Mesenteric fat pad (tissue), 1 donor: Measurements from ENCODE around the gene NR3C1. TPM values are rescaled to one million over a fixed set of nuclear protein-coding genes. Genes with fewer than 3 reads are reported as not detected.

Source experiments
- DNase-seq: peaks from one replicate; pipeline ENCODE4 v3.0.0-alpha.2; 2020; ENCODE audit warnings: low spot score
- total RNA-seq: library from RNA; stranded (reverse); fragmentation: NEBNext Ultra II Directional; extraction: Animal tissue kit (Norgen Biotek cat#: 25700); gene quantifications from one replicate; pipeline ENCODE4 v1.2.1, GENCODE V29; 2021
- donor health status: DM: yes; HTN: yes; CAD: no.

NR3C1 gene
- total RNA-seq, 1 donor from 2014 or later = 116 TPM

DNA sequence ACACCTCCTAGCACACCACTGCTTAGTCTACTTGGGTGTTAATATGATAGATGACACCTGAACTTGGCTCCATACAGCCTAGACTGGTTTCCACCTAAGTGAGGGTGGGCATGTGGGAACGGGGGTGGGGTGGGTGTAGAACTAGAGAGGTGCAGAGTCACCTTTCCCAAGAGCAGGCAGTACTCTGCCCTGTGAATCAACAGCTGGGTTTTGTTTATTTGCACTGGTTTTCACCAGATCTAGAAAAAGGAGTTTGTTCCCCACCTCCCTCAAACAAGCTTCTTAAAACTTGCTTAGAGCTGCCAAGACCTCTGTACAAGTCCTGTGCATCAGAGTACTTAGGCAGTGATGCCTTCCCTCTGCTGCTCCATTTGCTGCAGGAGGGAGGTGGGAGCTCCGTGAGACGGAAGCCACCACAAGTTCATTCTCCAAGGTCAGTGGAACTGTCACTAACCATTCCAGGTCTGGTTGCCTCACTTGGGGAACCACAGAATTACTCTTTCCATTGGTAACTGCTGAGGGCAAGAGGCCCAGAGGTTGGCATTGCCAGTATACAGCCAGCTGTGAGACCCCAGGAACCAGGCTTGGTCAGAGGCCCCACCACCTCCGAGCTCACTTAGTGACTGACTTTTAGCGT is 163.5 kb downstream of the NR3C1 start:
- DNase-seq = no peak

DNA sequence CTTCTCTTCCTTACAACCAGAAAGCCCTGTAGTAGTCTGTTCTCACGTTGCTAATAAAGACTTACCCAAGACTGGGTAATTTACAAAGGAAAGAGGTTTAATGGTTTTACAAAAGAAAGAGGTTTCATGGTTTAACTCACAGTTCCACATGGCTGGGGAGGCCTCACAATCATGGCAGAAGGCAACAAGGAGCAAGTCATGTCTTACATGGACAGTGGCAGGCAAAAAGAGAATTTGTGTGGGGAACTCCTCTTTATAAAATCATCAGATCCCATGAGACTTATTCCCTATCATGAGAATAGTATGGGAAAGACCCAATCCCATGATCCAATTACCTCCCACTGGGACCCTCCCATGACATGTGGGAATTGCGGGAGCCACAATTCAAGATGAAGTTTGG is 164.9 kb downstream of the NR3C1 start:
- no peak for DNase-seq

DNA sequence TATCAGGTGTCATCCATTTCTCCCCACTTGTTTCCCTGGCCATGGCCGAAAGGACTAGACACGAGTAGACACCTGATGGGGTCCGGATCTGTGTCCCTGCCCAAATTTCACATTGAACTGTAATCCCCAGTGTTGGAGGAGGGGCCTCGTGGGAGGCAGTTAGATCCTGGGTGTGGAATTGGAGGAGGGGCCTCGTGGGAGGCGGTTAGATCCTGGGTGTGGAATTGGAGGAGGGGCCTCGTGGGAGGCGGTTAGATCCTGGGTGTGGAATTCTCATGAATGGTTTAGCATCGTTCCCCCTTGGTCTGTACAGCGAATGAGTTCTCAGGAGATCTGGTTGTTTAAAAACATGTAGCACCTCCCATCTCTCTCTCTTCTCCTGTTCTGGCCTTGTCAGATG is 165.8 kb downstream of the NR3C1 start:
- DNase-seq = no peak

DNA sequence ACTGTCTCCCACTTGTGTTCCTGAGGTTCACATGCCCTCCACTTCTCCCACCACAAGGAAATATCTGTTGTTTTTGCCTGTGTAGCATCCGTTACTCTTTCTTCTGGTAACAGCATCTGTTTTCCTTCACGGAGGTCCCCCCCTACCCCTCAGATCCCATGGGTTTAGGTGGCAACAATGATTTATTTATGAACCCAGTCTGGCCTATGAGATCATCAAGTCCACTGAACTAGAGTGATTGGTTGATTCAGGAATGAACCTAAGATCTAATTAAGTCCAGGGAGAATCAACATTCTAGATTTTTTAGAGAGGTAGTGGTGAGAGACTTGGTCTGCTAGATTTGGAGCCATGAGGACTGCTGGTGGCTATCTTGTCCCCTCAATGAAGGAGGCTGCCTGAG is 166.8 kb downstream of the NR3C1 start:
- DNase-seq = no peak

DNA sequence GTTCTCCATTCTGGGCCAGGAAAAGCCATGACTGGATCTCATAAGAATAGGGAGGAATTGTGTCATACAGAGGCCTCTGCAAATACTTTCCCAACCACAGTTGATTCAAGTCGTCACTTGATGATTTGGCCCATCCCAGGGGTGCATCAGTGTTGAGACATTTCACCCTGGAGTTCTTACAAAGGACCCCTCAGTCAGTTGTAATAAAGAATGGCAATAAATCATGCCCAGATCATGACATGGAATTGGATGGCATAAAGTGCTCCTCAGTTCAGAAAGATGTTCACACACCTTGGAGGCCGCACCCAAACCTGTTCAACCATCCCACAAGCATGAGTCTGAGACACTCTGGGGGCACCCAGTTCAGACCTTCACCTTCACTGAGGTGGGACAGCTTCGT is 168.1 kb downstream of the NR3C1 start:
- no peak for DNase-seq

DNA sequence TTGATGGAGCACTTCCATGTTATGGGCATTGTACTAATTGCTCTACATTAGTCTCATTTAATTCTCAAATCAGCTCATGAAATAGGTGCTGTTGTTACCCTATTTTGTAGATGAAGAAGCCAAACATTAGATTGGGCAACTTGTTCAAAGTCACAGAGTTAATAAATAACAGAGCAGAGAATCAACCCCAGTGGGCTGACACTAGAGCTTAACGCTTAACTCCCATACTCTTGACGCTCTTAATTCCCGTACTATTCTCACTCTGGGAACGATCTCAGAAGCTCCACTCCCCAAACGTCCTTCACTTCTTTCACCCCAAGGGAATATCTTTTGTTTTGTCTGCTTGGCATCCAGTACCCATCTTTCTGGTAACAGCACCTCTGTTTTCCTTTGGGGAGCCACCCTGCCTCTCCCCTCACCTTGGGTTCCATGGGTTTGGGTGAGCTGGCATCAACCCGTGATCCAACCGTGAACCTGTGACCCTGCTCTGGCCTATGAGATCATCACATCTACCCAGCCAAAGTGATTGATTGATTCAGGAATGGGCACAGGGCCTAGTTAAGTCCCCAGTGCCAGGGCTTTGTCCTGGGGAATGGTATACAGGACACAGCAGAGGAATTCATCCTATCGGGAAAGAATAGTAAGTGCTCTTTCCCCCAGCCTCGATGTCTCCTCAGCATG is 169.2 kb downstream of the NR3C1 start:
- no peak for DNase-seq

DNA sequence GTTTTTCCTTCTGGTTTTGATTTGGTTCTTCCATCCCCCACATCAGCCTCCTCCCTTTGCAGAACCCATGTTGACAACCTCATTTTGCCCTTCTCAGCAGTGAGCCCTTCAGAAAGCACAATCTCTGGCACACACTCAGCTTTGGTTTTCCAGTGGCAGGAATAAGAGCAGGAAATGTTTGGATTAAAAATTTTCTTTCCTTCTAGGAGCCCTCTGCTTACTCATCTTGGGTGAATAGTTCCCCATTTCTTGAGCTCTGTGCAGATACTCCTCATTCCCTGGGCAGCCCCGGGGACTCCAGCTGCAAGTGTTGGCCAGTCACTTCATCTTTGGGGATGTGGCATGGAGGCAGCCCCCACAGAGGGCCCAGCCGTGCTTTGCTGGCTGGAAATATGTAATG is 170.5 kb downstream of the NR3C1 start:
- DNase-seq = no peak

DNA sequence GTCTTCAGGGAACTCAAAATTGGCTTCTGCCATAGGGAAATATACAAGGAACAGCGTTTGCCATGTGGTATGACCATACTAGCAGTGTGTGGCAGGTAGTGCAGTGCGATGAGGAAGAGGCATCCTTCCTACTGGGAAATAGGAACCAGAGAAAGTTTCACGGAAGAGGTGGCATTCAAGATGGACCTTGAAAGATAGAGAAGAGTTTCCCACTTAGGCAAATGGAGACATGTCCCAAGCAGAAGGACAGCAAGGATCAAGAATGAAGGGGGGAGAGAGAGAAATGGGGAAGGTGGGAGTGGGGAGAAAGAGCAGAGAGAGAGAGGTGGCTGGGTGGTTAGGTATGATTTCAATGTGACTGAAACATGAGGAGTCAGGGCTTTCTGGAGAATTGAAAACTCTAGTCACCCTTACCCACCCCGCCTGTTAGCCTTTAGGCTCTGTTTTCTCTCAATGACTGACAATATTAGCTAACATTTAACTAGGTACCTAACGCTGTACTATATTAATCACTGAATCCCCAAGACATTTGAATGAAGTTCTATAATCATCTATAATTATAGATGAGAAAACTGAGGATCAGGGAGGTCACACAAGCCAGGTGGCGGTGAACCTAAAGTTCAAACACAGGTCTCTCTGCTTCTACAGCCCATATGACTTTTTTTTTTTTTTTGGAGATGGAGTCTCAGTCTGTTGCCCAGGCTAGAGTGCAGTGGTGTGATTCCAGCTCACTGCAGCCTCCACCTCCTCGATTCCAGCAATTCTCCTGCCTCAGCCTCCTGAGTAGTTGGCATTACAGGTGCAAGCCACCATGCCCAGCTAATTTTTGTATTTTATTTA is 171.3 kb downstream of the NR3C1 start:
- no peak for DNase-seq

DNA sequence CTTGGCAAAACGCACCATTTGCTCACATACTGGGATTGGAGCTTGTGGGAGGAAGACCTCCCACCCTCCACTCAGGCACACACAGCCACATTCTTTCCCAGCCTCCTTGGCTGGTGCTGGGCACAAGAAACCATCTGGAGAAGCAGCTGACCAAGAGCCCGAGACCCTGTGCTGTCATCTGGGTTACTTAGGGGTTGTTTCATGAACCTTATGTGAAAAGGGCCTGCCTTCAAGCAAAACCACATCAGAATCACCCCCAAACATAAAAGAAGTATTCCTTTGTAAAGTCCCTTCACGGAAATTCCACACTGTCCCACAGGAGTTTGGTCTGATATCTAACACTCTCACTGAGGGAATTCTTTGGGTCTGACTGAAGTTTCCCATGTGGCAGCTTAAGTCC is 172.1 kb downstream of the NR3C1 start:
- DNase-seq = no peak

DNA sequence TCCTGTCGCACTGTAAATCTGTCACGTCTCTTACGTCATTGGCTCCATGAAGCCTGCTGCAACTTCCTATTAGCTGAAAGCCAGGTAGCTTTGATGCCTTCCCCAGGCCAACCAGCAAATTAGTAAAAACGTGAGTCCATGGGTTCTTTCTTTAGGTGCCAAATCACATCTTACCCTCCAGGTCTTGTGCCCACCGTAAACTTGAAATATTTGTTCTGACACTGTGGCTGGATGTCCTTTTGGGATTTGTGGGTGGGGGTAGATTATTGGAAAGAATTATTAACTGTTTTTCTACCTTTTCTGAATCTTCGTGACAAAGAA is 172.8 kb downstream of the NR3C1 start:
- no peak for DNase-seq

DNA sequence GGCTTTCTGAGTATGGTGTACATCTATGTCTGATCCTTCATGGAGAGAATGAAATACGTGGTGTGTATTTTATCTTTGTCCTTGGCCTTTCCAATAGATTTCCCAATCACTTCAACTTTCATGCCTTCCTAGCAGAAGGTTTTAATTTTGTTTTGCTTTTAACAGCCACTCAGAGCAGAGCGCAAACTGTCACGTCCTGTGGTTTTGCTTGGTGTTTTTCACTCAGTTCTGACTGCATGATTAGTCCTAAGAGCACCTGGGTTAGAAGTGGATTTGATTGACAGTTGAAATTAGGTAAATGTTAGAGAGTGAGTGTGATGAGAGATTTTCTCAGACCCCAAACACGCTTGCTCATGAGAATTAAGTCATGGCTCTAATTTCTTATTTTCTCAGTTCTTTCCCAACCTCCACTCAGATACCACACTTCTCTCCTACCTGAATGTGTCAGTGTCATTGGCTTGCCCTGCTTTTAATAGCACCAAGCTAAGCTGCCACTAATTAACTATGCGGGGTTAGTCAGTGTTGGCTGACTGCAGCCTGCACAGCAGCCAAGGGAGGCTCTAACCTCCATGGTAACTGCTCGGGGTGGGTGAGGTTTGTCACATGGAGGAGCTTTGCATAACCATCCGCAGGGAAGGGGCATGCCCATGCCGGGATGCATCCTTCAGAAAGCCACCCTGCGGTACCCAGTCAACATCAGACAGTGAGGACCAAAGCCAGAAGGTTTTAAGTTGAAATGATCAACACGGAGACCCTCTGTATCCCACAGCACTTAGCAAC is 173.4 kb downstream of the NR3C1 start:
- DNase-seq = no peak

DNA sequence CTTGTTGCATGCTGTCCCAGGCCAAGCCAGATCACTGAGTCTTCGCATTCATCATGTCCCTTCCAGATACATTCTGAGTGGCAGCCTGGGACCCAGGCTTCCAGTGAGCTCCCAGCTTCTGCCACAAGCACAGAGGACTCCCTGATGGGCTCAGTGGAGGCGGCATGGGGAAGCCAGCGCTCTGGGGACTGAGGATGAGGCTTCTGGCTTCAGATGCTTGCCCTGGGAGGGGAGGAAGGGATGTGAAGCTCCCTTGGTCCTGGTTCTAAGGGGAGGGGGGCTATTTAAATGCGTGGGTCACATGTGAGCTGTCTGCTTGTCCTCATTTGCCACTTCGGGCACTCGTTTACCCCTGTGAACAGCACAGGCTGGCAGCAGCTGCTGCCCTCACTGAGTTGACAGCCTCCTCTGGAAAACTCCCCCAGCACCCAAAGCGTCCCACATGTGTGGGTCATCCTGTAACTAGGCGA is 174.0 kb downstream of the NR3C1 start:
- no peak for DNase-seq

DNA sequence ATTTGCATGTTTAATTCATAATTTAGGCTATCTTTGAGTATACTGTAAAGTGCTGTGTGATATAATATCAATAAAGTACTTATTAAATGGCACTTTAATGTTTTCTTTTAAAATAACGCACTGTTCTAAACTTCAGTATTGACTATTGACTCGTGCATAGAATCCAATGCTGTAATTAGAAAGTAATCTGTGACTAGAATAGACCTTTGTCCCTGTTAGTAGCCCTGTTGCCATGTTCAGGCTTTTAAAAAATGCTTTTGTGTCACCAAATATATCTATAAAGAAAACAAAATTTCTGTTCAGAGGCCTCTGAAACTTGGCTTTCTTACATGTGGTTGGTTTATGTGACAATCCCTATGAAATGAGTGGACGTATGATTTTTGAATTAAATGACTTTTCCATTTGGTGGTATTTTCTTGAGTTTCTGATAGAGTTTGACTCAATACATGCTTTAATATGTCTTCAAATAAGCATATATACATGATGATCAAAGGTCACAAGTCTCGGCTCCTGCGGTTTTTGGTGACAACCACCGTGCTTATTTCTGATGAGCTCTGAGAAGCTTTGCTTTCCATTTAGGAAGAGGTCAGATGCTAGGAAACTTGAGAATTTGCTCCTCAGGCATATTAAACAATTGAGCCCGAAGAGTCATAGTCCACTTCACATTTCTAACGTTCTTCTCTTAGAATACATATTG is 174.7 kb downstream of the NR3C1 start:
- DNase-seq = no peak
